ENCODE data around the gene CHRNA4. TPM values are rescaled to one million over a fixed set of nuclear protein-coding genes. Genes with fewer than 3 reads are reported as not detected.

Gene CHRNA4
- total RNA-seq, 4 donors from 2014 or later = 0.54 to 6.3 (median 1.9) TPM

GRCh38 chr20:63351326-63351700, 9.8 kb downstream of the CHRNA4 start:
- no peaks in the 10 kb centered on the region for H3K9me3 ChIP-seq
- H3K36me3 ChIP-seq = no peaks in the 10 kb centered on the region
- intact Hi-C loops (cut with DNase I) = no loop called here
- 83 to 86% methylated on average over 10 to 12 of the region's 12 CpGs for WGBS, 2 donors
- TF ChIP-seq POLR2A (IDR thresholded peaks at IDR 0.05) = no peak
- TF ChIP-seq CTCF (IDR thresholded peaks at IDR 0.05) = no peak
- DNase-seq = no peak
- H3K27ac ChIP-seq = peak overlapping the region in 1 of 3 donors; percentile 46
- peaks cover 16 to 24% of the 10 kb centered on the region in 2 donors for H3K4me1 ChIP-seq
- H3K27me3 ChIP-seq = no peaks in the 10 kb centered on the region
- H3K4me3 ChIP-seq (replicated peaks in 1 of 3) = no peak overlapping the region

GRCh38 chr20:63350597-63351325, 10.4 kb downstream of the CHRNA4 start:
- TF ChIP-seq CTCF (IDR thresholded peaks at IDR 0.05) (no peak), POLR2A (IDR thresholded peaks at IDR 0.05) (no peak)
- intact Hi-C loops (cut with DNase I) = no loop called here
- peaks cover 21 to 29% of the 10 kb centered on the region in 2 donors for H3K4me1 ChIP-seq
- H3K4me3 ChIP-seq (replicated peaks in 1 of 3) = no peak overlapping the region
- H3K36me3 ChIP-seq = no peaks in the 10 kb centered on the region
- H3K9me3 ChIP-seq = no peaks in the 10 kb centered on the region
- H3K27ac ChIP-seq = no peak overlapping the region
- no peaks in the 10 kb centered on the region for H3K27me3 ChIP-seq
- 86 to 87% methylated on average over 41 to 45 of the region's 46 CpGs for WGBS, 2 donors
- no peak for DNase-seq

DNA sequence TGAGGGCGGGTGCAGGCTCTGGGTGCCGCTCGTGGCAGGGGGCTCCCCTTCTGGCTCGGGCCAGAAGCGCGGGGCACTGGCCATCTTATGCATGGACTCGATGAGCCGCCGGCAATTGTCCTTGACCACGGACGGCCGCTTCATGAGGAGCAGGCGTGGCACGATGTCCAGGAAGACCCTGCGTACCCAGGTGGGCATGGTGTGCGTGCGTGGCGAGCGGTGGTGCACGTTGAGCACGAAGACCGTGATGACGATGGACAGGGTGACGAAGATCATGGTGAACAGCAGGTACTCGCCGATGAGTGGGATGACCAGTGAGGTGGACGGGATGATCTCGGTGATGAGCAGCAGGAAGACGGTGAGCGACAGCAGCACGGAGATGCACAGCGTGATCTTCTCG, 11.0 kb downstream of the CHRNA4 start:
- Histone ChIP-seq H3K4me3 (replicated peaks in 1 of 3) (no peak overlapping the region), H3K27ac (no peak overlapping the region), H3K9me3 (no peaks in the 10 kb centered on the region), H3K36me3 (no peaks in the 10 kb centered on the region), H3K4me1 (peaks cover 24 to 35% of the 10 kb centered on the region in 2 donors), H3K27me3 (no peaks in the 10 kb centered on the region)
- intact Hi-C loops (cut with DNase I) = no loop called here
- WGBS, 2 donors = 97 to 98% methylated on average over 32 of the region's 33 CpGs
- TF ChIP-seq CTCF (IDR thresholded peaks at IDR 0.05) (no peak), POLR2A (IDR thresholded peaks at IDR 0.05) (no peak)
- no peak for DNase-seq

GRCh38 chr20:63349516-63349895, 11.6 kb downstream of the CHRNA4 start:
- H3K4me1 ChIP-seq = peaks cover 24 to 35% of the 10 kb centered on the region in 2 donors
- WGBS, 2 donors = 87% methylated on average over 9 of the region's 29 CpGs; no CpG with 5 or more reads in 1 of the 2 donors
- H3K9me3 ChIP-seq = no peaks in the 10 kb centered on the region
- intact Hi-C loops (cut with DNase I) = no loop called here
- TF ChIP-seq CTCF (IDR thresholded peaks at IDR 0.05) (no peak), POLR2A (IDR thresholded peaks at IDR 0.05) (no peak)
- DNase-seq = no peak
- H3K36me3 ChIP-seq = no peaks in the 10 kb centered on the region
- H3K27ac ChIP-seq = no peak overlapping the region
- no peaks in the 10 kb centered on the region for H3K27me3 ChIP-seq
- H3K4me3 ChIP-seq (replicated peaks in 1 of 3) = no peak overlapping the region

GRCh38 chr20:63348828-63349515, 12.2 kb downstream of the CHRNA4 start:
- intact Hi-C loops (cut with DNase I) = no loop called here
- Histone ChIP-seq H3K27me3 (no peaks in the 10 kb centered on the region), H3K4me1 (peaks cover 24 to 35% of the 10 kb centered on the region in 2 donors), H3K36me3 (no peaks in the 10 kb centered on the region), H3K4me3 (replicated peaks in 1 of 3) (no peak overlapping the region), H3K9me3 (no peaks in the 10 kb centered on the region), H3K27ac (no peak overlapping the region)
- DNase-seq = no peak
- 87 to 97% methylated on average over 5 to 14 of the region's 29 CpGs for WGBS, 2 donors
- TF ChIP-seq CTCF (IDR thresholded peaks at IDR 0.05) = no peak
- TF ChIP-seq POLR2A (IDR thresholded peaks at IDR 0.05) = no peak
